WTC11 (cell line): ENCODE results near the gene MEIS1. TPM values are rescaled to one million over a fixed set of nuclear protein-coding genes. Genes with fewer than 3 reads are reported as not detected.

Source experiments
- ATAC-seq: fragments of 200-7000 bp; cut with Tn5 transposase; 2 replicates; pipeline ENCODE4 v1.10.0; 2021; ENCODE audit warnings: mild to moderate bottlenecking, moderate library complexity
- CTCF ChIA-PET: fragments of 300-600 bp; sonication (Branson Sonifier 250); formaldehyde crosslinking; loops from one replicate; lab custom pipeline; 2021; ENCODE audit warnings: antibody characterized with exemption; lab: Charles Lee
- POLR2A ChIA-PET: fragments of 350-600 bp; sonication (Branson Sonifier 250); formaldehyde crosslinking; loops from one replicate; lab custom pipeline; 2021; ENCODE audit warnings: antibody characterized with exemption; lab: Charles Lee
- DNase-seq: peaks from one replicate; pipeline ENCODE4 v3.0.0; 2021; ENCODE audit warnings: low spot score
- H3K27ac Mint-ChIP-seq: 2 replicates; pipeline ENCODE4 v1.8.0; 2021; ENCODE audit warnings: mixed read lengths
- H3K27me3 Mint-ChIP-seq: 2 replicates; pipeline ENCODE4 v1.8.0; 2021; ENCODE audit warnings: low read depth, mild to moderate bottlenecking, moderate library complexity, mixed read lengths
- H3K36me3 Mint-ChIP-seq: 2 replicates; pipeline ENCODE4 v1.8.0; 2021; ENCODE audit warnings: mixed read lengths
- H3K4me1 Mint-ChIP-seq: 2 replicates; pipeline ENCODE4 v1.8.0; 2022; ENCODE audit warnings: mixed read lengths
- H3K4me3 Mint-ChIP-seq: 2 replicates; pipeline ENCODE4 v1.8.0; 2021; ENCODE audit warnings: mild to moderate bottlenecking, moderate library complexity, mixed read lengths
- H3K9me3 Mint-ChIP-seq: 2 replicates; pipeline ENCODE4 v1.8.0; 2021; ENCODE audit warnings: mixed read lengths
- CDX4 ChIP-seq: fragments of 250-450 bp; sonication (Bioruptor Pico); IDR thresholded peaks from 2 replicates; pipeline ENCODE4 v1.9.0; 2021; ENCODE audit warnings: moderate library complexity, mild to moderate bottlenecking, inconsistent platforms, borderline replicate concordance
- FOXP1 ChIP-seq: sonication (generic); formaldehyde crosslinking; IDR thresholded peaks from 2 replicates; pipeline ENCODE4 v1.8.0; 2022; ENCODE audit warnings: missing genetic modification reagents, mild to moderate bottlenecking, moderate library complexity, borderline replicate concordance
- HMGXB4 ChIP-seq: sonication (generic); formaldehyde crosslinking; IDR thresholded peaks from 2 replicates; pipeline ENCODE4 v1.8.1; 2023; ENCODE audit warnings: mild to moderate bottlenecking, moderate library complexity, missing genetic modification reagents
- JAZF1 ChIP-seq: fragments of 250-450 bp; sonication (Bioruptor Pico); IDR thresholded peaks from 2 replicates; pipeline ENCODE4 v1.9.0; 2021; ENCODE audit warnings: moderate library complexity, mild to moderate bottlenecking, inconsistent platforms
- JUN ChIP-seq: sonication (generic); formaldehyde crosslinking; IDR thresholded peaks from 2 replicates; pipeline ENCODE4 v1.8.0; 2023; ENCODE audit warnings: mild to moderate bottlenecking, missing genetic modification reagents
- NFE2L1 ChIP-seq: sonication (generic); formaldehyde crosslinking; IDR thresholded peaks from 2 replicates; pipeline ENCODE4 v1.8.1; 2023; ENCODE audit warnings: missing genetic modification reagents
- TCF7 ChIP-seq: sonication (generic); formaldehyde crosslinking; IDR thresholded peaks from 2 replicates; pipeline ENCODE4 v1.8.0; 2022; ENCODE audit warnings: mild to moderate bottlenecking, low read depth, missing genetic modification reagents, moderate library complexity
- ZBTB43 ChIP-seq: sonication (generic); formaldehyde crosslinking; IDR thresholded peaks from 2 replicates; pipeline ENCODE4 v1.8.1; 2023; ENCODE audit warnings: mild to moderate bottlenecking, missing genetic modification reagents
- total RNA-seq: library from RNA; stranded (reverse); gene quantifications from 3 replicates; pipeline ENCODE4 v1.2.3, GENCODE V29; 2021
- TF ChIP-seq, protein P1 (sequence below): fragments of 250-450 bp; sonication (Bioruptor Pico); IDR thresholded peaks from 2 replicates; pipeline ENCODE4 v1.9.0; 2021; ENCODE audit warnings: mild to moderate bottlenecking
- TF ChIP-seq, protein P2 (sequence below): sonication (generic); formaldehyde crosslinking; conservative IDR thresholded peaks from 2 replicates; pipeline ENCODE4 v1.8.1; 2023; ENCODE audit warnings: mild to moderate bottlenecking, low read depth, missing genetic modification reagents, moderate library complexity

Gene MEIS1
- total RNA-seq, 1 experiment from 2014 or later, result 0.48 TPM

DNA sequence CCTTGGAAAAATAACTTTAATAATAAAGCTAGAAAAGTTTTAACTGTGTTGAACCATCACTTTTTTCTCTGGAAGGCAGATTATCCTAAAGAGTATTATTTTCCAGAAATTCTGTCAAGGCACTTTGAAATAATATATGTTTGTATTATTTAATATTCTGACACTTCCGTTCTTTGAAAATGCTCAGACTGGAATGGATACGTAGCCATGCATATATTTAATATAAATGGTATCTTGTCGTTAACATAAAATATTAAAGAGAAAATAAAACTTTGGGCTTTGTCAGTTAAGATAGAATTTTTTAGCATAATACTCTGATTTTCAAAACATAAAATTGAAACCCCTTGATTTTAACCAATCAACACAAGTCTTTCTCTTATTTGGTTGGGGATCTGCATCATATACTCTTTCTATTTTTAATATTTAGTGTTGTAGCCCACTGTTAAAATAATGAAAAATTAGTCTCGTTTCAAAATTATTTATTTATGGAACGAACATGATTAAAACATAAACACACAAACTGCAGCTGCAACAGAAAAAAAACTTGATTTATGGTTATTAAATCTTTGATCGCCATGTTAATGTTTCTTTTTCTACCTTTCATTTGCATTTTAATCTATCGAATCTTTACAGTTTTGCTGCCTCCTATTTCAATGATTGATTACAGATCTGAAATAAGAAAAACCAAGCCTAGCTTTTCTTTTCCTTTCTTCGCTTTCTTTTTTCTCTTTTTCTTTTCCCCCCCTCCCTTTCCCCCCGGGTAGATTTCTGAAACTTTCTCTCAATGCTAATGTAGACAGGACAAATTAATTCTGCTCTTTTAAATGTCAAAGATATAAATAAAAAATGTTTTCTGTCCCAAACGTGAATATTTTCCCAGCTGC is 145.5 kb downstream of the MEIS1 start (continued):
- TF ChIP-seq, protein P1, sequence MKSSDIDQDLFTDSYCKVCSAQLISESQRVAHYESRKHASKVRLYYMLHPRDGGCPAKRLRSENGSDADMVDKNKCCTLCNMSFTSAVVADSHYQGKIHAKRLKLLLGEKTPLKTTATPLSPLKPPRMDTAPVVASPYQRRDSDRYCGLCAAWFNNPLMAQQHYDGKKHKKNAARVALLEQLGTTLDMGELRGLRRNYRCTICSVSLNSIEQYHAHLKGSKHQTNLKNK, result no peak
- no peak for TF ChIP-seq HMGXB4
- no peak for TF ChIP-seq JAZF1 (CRISPR knock-in tag)
- no peak for TF ChIP-seq ZBTB43 (CRISPR knock-in tag)
- no peak for TF ChIP-seq NFE2L1 (CRISPR knock-in tag)
- no peak for TF ChIP-seq FOXP1
- TF ChIP-seq CDX4 (CRISPR knock-in tag), result no peak
- no peak for TF ChIP-seq JUN

GRCh38 chr2:66581339-66582103 is 146.6 kb downstream of the MEIS1 start:
- H3K36me3 Mint-ChIP-seq, result no peaks in the 10 kb centered on the region
- POLR2A ChIA-PET, result no interaction called here
- H3K4me3 Mint-ChIP-seq, result no peak overlapping the region
- no peak overlapping the region for H3K27ac Mint-ChIP-seq
- no peaks in the 10 kb centered on the region for H3K9me3 Mint-ChIP-seq
- CTCF ChIA-PET, result interaction anchor here (1.1 to 1.9 kb wide), 2 partner anchors 148 to 1069 kb away, joined by 6 to 7 read pairs; no protein-coding TSS in a partner anchor
- peaks cover 11% of the 10 kb centered on the region for H3K27me3 Mint-ChIP-seq
- ATAC-seq (peak; percentile 44), DNase-seq (peak; percentile 57)
- H3K4me1 Mint-ChIP-seq, result peaks cover 32% of the 10 kb centered on the region
- TF ChIP-seq ZBTB43 (CRISPR knock-in tag) (peak; percentile 53; the same call in 1 of the 2 replicates), TCF7 (CRISPR knock-in tag) (no peak)
- TF ChIP-seq, protein P2, sequence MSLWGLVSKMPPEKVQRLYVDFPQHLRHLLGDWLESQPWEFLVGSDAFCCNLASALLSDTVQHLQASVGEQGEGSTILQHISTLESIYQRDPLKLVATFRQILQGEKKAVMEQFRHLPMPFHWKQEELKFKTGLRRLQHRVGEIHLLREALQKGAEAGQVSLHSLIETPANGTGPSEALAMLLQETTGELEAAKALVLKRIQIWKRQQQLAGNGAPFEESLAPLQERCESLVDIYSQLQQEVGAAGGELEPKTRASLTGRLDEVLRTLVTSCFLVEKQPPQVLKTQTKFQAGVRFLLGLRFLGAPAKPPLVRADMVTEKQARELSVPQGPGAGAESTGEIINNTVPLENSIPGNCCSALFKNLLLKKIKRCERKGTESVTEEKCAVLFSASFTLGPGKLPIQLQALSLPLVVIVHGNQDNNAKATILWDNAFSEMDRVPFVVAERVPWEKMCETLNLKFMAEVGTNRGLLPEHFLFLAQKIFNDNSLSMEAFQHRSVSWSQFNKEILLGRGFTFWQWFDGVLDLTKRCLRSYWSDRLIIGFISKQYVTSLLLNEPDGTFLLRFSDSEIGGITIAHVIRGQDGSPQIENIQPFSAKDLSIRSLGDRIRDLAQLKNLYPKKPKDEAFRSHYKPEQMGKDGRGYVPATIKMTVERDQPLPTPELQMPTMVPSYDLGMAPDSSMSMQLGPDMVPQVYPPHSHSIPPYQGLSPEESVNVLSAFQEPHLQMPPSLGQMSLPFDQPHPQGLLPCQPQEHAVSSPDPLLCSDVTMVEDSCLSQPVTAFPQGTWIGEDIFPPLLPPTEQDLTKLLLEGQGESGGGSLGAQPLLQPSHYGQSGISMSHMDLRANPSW, result no peak
- TF ChIP-seq, all 79 proteins: peak for 1
